GM12874 (cell line): ENCODE measurements around the gene PDLIM4.

ENCODE experiments used
- TF ChIP-seq, protein P1 (sequence below): IDR thresholded peaks from 2 replicates; pipeline ENCODE4 v1.5.1; 2011; ENCODE audit warnings: low read depth, mild to moderate bottlenecking, control low read depth, low read length, moderate library complexity; ENCODE audit not compliant: insufficient read depth

Gene PDLIM4

DNA sequence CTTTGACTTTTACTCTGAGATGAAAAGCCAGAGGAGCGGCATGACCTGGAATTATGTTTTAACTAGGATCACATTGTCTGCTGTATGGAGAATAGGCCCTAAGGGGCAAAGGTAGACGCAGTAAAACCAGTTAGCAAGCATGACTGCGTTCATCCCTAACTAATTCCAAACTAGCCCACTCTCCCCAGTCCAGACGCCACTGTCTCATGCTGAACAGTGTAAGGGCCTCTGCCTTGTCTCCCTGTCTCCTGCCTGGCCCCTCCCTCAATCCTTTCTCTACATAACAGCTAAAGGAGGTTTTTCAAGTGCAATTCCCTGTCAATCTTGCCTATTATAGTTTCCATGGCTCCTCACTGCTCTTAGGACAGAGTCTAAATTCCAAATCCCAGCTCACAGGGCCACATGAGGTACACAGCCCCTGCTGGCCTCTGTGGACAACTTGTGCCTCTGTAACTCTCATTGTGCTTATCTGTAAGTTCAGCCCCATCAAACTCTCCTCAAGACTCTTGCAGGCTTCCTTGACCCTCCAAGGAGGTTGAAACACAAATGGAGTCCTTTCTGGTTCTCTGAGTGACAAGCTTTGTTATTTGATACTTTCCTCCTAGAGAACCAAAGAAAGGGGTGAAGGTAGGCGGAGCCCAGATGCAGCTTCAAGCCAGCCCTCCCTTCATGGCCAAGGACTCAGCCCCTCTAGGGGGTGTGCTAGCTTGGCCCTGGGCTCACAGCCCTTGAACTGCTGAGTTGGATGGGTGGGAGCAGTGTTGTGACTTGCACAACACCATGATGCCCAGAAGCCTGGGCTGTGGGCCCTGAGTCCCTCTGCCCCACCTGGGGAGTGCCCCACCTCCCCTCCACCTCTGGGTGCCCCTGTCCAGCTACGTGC is 20.7 kb downstream of the PDLIM4 start:
- TF ChIP-seq, protein P1, sequence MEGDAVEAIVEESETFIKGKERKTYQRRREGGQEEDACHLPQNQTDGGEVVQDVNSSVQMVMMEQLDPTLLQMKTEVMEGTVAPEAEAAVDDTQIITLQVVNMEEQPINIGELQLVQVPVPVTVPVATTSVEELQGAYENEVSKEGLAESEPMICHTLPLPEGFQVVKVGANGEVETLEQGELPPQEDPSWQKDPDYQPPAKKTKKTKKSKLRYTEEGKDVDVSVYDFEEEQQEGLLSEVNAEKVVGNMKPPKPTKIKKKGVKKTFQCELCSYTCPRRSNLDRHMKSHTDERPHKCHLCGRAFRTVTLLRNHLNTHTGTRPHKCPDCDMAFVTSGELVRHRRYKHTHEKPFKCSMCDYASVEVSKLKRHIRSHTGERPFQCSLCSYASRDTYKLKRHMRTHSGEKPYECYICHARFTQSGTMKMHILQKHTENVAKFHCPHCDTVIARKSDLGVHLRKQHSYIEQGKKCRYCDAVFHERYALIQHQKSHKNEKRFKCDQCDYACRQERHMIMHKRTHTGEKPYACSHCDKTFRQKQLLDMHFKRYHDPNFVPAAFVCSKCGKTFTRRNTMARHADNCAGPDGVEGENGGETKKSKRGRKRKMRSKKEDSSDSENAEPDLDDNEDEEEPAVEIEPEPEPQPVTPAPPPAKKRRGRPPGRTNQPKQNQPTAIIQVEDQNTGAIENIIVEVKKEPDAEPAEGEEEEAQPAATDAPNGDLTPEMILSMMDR: no peak

DNA sequence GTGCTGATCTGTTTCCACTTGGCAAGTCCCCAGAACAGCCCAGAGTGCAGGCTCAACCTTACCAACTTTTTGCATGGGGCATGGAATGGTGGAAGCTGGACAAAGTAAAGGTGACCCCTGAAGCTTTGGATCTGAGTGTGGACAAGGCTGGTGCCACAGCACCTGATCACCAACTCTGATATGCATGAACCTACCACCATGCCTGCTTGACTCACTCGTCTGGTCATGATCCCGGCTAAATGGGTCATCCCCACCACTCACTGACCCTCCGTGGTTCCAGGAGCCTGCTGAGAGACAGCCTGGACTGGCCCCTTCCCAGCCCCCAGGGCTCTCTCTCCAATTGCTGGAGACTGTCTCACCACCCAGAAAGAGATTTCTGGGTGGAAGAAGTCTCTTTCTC is 22.3 kb downstream of the PDLIM4 start:
- TF ChIP-seq, protein P1: no peak

DNA sequence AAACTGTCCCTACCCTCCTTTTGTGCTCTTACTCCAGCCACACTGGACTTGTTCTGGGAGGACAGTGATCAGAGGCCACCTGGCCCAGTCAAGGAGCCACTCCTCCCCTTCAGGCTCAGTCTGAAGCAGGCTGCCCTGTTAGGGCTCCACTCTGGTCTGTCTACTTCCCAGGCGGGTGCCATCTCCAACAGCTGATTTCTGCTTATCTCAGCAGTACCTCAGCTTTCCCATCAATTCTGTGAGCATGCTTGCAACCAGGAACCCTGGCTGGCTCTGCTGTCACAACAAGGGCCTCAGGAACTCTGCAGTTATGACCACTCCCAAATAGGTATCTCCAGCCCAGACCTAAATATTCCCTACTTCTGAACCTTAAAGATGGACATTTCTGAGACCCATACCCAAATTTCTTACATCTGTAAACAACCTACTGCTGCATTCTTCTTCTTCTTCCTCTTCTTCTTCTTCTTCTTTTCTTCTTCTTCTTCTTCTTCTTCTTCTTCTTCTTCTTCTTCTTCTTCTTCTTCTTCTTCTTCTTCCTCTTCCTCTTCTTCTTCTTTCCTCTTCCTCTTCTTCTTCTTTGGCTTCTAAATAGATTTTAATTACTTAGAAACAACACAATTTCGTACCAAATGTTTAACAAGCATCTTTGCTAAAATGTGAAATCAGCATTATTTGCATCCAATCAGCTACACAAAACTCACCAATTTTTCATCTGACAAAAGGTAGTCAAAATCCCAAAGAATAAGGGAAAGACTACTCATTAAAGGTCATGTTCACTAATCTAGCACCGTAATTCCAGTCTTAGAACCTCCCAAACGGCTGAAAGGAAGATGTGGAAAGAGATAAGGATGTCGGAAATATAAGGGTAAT is 23.1 kb downstream of the PDLIM4 start:
- TF ChIP-seq, protein P1: no peak

DNA sequence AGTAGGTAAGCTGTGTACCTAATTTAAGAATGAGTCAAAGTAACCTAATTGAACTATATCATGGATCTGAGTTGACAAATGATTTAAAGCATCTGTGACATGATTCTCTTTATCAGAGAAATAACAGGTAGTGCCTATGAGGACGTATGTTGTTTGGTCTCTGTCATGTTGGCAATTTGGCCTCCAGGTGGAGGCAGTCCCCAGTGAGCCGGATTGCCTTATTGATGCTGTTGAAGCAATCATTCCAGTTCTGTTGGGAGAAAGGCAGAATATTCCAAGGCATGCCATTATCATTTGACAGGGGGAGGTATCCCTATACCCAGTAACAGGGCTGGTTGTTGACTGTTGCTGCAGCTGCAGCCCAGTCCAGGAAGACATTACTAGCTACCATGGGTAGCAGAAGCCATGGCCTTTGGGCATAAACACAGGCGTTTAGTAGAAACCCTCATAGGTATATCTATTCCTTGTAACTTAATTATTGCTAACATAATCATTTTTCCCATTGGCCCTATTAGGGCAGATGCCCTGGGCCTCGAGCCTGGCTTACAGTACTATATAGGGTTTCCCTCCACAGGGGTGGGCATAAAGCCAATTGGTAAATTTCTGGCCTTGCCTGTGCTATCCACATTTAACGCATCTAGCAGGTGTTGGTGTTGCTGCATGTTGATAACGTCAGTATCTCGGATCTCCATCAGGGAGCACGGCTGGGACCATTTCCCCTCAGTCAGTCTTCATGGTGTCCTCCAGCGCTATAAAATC is 24.5 kb downstream of the PDLIM4 start:
- TF ChIP-seq, protein P1: no peak

DNA sequence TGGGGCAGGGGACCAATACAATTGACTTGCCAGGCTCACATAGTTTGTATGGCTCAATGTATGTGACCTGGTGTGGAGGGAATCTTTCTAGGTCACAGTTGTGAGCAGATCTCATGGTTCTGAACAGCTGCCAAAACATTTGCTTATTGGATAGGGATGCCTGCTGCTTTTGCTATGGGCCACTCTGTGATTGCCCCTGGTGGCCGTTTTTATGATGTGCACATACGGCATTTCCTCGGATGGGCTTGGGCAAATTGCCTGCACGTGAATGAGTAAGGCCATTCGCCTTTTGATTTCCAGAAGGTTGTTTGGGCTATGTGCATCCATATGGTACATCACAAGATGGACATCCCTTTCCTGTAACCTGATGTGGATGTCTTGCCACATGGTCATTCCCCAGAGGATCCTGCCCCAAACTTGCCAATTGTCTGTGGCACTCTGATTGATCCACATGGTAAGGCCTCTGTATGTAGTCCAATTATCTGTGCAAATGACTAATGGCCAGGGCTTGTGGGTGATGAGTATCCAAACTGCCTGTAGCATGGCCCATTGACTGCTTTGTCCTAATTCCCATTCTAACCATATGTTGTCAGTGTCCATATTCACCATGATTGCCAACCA is 26.0 kb downstream of the PDLIM4 start:
- TF ChIP-seq, protein P1: peak; percentile 39

DNA sequence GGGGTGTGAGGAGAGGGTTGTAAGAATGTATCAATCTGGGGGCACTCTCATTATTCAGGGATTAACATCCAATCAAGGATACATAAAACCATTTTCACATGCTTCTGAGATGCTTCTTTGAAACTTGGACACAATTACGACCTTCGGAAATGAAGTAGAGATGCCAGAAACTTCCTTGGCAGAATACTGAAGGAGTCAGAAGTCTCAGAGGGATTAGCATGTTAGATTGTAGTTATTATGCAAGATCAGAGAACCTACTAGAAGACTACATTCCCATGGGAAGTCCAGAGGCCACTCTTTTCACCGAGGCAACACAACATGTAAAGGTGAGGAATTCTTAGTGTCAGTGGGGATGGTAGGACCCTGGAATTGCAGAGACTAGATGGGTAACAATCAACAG is 31.6 kb downstream of the PDLIM4 start:
- TF ChIP-seq, protein P1: no peak

DNA sequence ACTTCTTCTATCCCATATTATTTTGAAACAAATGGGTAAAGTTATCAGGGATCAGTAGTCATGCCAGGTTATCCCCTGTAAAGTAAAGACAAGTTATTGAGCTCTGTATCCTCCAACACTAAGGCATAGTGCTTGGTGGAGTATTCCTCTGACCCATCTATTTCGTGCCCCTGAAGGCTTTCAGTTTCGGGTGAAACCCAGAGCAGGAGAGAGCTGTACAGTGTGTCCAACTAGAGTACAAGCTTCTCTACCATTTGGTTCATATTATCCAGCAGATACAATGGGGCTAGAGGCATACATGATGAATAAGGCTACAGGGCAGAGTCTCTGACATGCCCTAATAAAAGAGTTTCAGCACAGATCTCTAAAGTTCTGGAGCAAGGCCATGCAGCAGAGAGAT is 33.5 kb downstream of the PDLIM4 start:
- TF ChIP-seq, protein P1: no peak
